Left lobe of liver (tissue), 2 donors: Measurements from ENCODE around the gene NUMA1. TPM values are rescaled to one million over a fixed set of nuclear protein-coding genes. Genes with fewer than 3 reads are reported as not detected.
A peak's percentile ranks its signal among the peaks of the same experiment; 100 is the strongest.

Experiments
- ATAC-seq: fragments of 200-7000 bp; cut with Tn5 transposase; one replicate; pipeline ENCODE4 v1.9.1; 2020; ENCODE audit warnings: mild to moderate bottlenecking, moderate library complexity
- DNase-seq: peaks from one replicate; pipeline ENCODE4 v3.0.0-alpha.2; 2020; ENCODE audit warnings: low spot score
- total RNA-seq: library from RNA; stranded (reverse); gene quantifications from one replicate; pipeline ENCODE4 v1.2.1, GENCODE V29; 2021
- donor health status: DM: no; HTN: no; CAD: no; lungs with moderate emphysema.
- donor health status: DM: no; HTN: yes; CAD: no.

NUMA1 gene
- total RNA-seq, 1 donor from 2014 or later: 59.0 TPM

DNA sequence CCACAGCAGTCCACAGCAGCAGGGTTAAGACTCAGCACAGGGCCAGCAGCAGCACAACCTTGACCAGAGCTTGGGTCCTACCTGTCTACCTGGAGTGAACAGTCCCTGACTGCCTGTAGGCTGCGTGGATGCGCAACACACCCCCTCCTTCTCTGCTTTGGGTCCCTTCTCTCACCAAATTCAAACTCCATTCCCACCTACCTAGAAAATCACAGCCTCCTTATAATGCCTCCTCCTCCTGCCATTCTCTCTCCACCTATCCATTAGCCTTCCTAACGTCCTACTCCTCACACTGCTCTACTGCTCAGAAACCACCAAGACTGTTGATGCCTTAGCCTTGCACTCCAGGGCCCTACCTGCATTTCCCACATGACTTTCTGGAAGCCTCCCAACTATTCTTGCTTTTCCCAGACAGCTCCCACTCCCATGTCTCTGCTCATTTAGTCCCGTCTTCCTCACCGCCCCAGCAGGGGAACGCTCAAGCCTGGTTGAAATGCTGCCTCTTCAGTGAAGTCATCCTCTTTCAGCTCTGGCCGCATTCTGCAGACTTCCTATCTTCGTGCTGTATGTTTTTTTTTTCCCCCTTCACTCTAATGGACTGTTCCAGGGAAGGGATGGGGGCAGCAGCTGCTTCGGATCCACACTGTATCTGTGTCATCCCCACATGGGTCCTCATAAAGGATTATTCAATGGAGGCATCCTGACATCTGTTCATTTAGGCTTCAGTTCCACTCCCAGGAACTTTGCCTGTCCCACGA lies 78.3 kb downstream of the NUMA1 start:
- no peak for DNase-seq
- no peak for ATAC-seq

DNA sequence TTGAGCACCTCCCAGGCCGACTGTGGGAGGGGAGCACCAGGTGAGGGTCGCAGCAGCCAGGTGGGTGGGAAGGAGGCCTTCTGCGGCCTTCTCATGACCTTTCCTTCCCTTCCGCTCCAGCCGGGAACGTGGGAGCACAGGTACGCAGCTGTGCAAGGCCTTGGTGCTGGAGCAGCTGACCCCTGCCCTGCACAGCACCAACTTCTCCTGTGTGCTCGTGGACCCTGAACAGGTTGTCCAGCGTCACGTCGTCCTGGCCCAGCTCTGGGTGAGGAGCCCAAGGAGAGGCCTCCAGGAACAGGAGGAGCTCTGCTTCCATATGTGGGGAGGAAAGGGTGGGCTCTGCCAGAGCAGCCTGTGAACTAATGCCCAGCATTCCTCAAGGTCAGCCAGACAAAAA lies 79.1 kb downstream of the NUMA1 start:
- no peak for ATAC-seq
- no peak for DNase-seq

GRCh38 chr11:72000202-72000867 lies 80.0 kb downstream of the NUMA1 start:
- DNase-seq: no peak
- ATAC-seq: no peak

DNA sequence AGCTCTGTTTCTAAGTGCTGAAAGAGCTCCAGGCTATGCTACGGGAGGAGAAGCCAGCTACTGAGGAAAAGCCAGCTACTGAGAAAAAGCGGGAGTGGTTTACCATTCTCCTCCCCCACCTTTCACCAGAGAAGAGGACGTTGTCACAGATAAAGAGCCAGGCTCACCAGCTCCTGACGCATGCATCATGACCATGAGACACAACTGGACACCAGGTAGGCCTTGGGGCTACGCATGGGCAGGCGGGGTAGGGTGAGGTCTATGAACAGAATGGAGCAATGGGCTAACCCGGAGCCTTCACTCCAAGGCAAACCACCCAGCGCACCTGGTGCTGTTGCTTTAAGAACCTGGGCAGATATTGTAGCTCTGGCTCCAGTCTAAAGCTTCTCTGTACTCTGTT lies 80.5 kb downstream of the NUMA1 start:
- no peak for DNase-seq
- peak; percentile 2 for ATAC-seq

- ATAC-seq (peak; percentile 60), DNase-seq (no peak)
Observed at GRCh38 chr11:71999362-71999761, 81.0 kb downstream of the NUMA1 start.

- ATAC-seq (peak; percentile 14), DNase-seq (no peak)
Observed at GRCh38 chr11:71998649-71999310, 81.6 kb downstream of the NUMA1 start, which contains the start of gene IL18BP. IL18BP (plus strand) TSS chr11:71998909; CDS start chr11:71999985, 1,076 bp downstream.

DNA sequence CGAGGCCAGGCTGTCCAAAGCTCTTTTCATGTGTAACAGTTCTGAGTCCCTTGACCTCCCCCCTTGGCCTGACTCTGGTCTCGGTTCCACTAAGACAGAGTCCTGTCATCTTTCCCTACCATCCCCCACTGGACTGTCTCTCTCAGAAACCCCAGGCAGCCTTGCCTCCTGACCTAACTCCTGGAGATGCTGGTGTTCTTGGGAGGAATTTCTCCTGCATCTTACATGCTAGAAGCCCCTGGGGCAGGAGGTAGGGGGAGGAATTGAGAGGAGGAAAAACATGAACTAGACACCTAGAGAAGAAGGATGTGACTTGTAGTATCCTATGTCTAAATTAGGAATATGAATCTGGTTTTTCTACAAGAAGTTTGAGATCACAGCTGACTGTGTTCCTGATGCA lies 82.3 kb downstream of the NUMA1 start:
- DNase-seq (no peak), ATAC-seq (no peak)

- no peak for DNase-seq
- ATAC-seq: no peak
Observed at GRCh38 chr11:71997594-71997993, 82.7 kb downstream of the NUMA1 start.

GRCh38 chr11:71996946-71997345 lies 83.4 kb downstream of the NUMA1 start:
- ATAC-seq (no peak), DNase-seq (no peak)

- no peak for ATAC-seq
- DNase-seq: no peak
Observed at GRCh38 chr11:71996517-71996916, 83.8 kb downstream of the NUMA1 start.

GRCh38 chr11:71995726-71996291 lies 84.5 kb downstream of the NUMA1 start:
- no peak for ATAC-seq

DNA sequence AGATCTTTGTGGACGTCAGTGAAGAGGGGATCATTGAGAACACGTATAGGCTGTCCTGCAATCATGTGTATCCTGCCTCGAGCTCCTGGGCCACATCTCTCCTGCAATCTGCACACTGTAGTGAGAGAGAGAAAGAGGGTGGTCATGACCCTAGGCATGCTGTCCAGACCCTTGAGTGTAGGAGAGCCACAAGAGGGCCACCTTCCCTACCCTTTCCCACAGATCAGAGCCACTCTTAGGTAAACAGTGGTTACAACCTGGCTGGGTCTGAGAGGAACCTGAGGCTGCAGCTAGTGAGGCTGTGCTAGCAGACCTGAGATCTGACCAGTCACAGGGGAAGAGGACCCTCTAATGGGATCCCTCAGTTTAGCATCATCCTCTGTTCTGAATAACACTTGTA lies 85.6 kb downstream of the NUMA1 start:
- DNase-seq: no peak
- ATAC-seq: no peak

More at GRCh38 chr11:71995726-71996291, 84.5 kb downstream of the NUMA1 start:
- no peak for DNase-seq

- DNase-seq (no peak), ATAC-seq (no peak)
Observed at GRCh38 chr11:71992136-71992730, 88.1 kb downstream of the NUMA1 start.

- DNase-seq (no peak), ATAC-seq (peak; percentile 36)
Observed at GRCh38 chr11:71991494-71991893, 88.8 kb downstream of the NUMA1 start.

DNA sequence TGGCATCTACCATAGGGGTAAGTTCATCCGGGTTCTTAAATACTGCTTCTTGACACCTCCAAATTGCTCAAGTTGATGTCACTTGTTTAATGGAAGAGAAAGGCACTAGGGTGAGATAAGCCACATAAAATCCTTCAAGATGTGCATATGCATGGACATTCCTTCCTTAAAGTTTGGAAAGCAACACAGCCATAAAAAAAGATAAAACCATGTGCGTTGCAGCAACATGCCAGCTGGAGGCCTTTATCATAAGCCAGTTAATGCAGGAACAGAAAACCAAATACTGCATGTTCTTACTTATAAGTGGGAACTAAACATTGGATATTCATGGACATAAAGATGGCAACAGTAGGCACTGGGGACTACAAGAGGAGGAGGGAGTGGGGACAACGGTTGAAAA lies 89.6 kb downstream of the NUMA1 start:
- DNase-seq (no peak), ATAC-seq (no peak)

DNA sequence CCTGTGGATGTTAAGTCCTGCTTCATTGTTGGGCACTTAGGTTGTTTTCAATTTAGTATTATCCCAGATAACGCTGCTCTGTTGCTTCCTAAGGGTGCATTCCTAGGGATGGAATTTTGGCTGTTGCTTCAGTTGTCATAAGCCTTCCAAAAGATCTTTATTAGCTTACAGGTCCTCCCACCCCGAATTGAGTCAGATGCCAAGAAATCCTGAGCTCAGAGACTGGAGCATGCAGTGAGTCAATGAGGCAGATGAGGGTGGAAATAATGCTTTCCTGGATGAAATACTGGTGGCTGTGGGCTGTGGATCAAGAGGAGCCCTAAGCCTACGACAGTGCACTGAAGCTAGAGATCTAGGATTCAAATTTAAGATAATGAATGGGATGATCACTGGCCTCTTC lies 92.3 kb downstream of the NUMA1 start:
- DNase-seq (no peak), ATAC-seq (no peak)

DNA sequence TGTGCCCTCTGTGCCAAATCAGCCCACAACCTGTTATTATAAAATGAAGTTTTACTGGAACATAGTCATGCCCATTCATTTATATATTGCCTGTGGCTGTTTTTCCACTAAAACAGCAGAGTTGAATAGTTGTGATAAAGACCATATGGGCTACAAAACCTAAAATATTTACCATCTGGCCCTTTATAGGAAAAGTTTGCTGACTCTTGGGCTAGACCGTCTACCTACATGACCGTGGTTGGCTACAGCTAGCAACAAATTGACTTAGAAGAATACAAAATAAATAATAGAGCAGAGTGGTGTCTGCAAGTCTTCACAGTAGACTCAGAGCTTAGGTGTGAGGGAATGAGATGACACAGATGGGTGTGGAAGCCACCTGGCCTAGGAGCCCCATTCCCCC lies 92.8 kb downstream of the NUMA1 start:
- DNase-seq (no peak), ATAC-seq (no peak)

GRCh38 chr11:71986131-71986530 lies 94.2 kb downstream of the NUMA1 start:
- no peak for DNase-seq
- no peak for ATAC-seq

GRCh38 chr11:71979602-71980001 lies 100.7 kb downstream of the NUMA1 start:
- ATAC-seq (no peak), DNase-seq (no peak)

DNA sequence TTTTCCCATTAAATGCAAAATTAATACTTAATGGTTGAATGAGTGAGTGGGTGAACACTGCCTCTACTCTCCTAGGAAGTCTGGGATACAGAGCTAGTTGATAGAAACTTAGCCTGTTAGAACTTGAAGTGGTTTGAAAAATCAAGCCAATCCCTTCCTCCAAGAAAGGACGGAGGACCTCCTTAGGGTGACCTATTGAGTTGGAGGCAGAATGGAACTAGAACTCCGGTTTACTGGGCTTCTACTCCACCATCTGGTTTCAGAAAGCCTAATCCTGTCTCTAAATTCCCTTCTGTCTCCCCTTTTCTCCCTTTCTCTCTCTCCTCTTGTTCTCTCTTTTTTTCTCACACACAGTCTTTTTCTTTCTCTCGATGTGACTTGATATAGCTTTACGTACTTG lies 101.2 kb downstream of the NUMA1 start:
- ATAC-seq (no peak), DNase-seq (no peak)

- peak; percentile 91 for ATAC-seq
- peak; percentile 52 for DNase-seq
Observed at GRCh38 chr11:71977743-71978418, 102.5 kb downstream of the NUMA1 start.
